NCI-H2196 (cell line): ENCODE results near the gene PLA2G4B.

Experiments used
- DNase-seq: peaks from one replicate; lab custom pipeline; 2025; ENCODE audit not compliant: unreplicated experiment; lab: John Stamatoyannopoulos, UW

Gene PLA2G4B

DNA sequence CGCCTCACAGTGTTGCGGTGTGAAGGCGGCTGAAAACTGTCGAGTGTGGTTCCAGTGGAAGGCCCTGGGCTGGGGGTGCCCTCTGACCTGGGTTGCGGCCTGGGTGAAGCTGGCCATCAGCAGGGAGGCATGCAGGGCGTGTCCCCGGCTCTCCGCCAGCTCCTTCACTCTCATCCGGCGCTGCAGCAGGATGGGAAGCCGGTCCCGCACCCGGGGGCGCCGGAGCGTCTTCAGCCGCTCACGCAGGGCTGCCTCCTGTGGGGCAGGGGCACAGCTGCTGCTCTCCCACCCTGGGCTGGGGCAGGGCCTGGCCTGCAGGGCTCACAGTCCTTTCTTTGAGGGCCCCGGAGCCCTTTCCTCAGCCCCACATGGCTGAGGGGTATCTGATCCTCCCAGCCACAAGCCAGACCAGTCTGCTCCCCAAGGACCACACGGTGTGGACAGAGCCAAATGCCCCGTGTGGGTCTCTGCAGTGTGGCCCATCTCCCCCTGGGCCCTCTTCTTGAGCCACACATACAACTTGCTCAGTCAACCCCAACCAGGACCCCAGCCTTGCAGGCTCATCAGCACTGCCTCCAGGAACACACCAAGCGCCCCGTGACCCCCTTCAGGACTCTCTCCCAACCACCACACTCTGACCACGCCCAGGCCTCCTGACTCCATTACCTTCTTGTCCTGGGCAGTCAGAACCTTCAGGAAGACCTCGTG is 28.4 kb downstream of the PLA2G4B start:
- DNase-seq, result no peak

GRCh38 chr15:41868321-41868720 is 29.7 kb downstream of the PLA2G4B start:
- no peak for DNase-seq

- DNase-seq, result no peak
Measured at GRCh38 chr15:41869770-41870688, 31.4 kb downstream of the PLA2G4B start.

GRCh38 chr15:41870689-41871081 is 32.0 kb downstream of the PLA2G4B start:
- DNase-seq, result no peak

- DNase-seq, result no peak
Measured at GRCh38 chr15:41871175-41871905, 32.7 kb downstream of the PLA2G4B start.

GRCh38 chr15:41872166-41872747 is 33.6 kb downstream of the PLA2G4B start:
- DNase-seq, result no peak

- DNase-seq, result peak; percentile 65
Measured at GRCh38 chr15:41873711-41874110, 35.1 kb downstream of the PLA2G4B start.

DNA sequence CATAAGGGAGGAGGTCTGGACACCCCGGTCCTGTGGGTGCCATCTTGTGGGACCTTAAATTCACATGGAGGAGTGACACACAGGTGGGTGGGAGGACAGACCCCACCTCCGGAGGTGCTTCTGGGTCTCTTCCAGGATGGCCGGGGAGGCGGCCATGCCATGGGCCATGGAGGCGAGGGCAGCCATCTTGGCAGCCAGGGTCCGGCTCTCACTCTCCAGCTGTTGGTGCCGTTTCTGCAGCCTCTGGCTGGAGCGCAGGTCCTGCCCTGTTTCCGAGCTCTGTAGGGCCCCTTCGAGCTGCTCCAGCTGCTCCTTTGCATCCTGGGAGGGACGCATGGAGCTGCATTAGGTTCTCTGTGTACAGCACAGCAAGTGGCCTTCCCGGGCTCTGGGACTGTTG is 36.1 kb downstream of the PLA2G4B start:
- DNase-seq, result no peak

GRCh38 chr15:41876007-41876406 is 37.4 kb downstream of the PLA2G4B start:
- DNase-seq, result peak; percentile 3

DNA sequence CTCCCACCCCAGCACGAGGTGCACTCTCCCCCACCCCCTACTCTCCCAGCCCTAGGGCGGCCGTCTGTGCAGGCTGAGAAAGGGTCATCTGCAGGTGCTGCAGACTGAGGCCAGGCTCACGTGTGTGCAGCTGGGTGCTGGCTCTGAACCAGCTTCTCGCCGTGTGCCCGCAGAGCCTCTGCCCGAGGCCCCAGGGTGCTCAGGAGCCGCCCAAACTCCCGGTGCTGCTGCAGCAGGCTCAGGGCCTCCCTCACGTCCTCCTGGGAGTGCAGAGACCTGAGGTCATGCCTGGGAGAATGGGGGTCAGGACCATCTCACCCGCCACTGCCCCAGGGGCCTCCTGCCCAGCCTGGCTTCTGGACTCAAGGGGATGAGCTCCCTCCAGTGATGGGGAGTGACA is 38.0 kb downstream of the PLA2G4B start:
- DNase-seq, result peak; percentile 55

GRCh38 chr15:41877631-41878354 is 39.1 kb downstream of the PLA2G4B start:
- DNase-seq, result peak; percentile 14

DNA sequence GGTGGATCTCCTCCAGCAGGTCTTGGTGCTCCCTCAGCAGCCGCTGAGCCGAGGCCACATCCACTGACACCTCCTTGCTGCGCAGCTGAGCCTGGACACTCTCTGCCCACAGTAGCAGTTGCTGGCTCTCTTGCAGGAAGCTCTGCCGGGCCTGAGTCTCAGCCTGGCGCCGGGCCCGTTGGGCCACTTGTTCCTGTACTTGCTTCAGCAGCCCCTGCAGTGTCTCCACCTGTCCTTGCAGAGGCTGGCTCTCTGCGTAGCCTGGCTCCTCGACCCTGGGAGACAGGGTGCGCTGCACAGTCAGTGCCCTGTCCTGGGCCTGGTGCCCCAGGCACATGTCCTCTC is 39.7 kb downstream of the PLA2G4B start:
- DNase-seq, result peak; percentile 28

DNA sequence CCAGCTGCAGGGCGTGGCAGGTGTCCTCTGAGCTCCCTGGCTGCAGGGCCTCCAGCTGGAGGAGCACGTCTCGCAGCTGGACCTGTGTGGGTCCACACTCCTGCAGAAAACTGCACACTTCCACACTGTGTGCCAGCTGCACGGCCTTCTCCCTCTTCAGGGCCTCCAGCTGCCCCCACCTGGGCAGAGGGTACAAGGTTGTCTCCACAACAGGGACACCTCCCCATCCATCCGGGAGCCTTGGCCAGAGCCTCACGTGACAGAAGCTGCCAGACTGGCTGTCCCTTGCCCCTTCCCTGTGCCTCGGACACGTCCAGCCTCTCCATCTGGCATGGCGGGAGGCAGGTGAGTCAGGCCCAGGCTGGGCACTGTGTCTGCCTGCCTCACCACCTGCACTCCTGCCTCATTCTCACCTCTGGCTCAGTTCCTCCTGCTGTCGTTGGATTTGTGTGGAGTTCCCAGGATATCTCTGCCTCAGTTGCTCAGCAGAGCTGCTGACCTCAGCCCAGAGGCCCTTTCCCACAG is 40.7 kb downstream of the PLA2G4B start:
- DNase-seq, result no peak

GRCh38 chr15:41880156-41880877 is 41.7 kb downstream of the PLA2G4B start:
- no peak for DNase-seq

- DNase-seq, result no peak
Measured at GRCh38 chr15:41881086-41881485, 42.4 kb downstream of the PLA2G4B start.

- no peak for DNase-seq
Measured at GRCh38 chr15:41881550-41881919, 42.9 kb downstream of the PLA2G4B start.

- DNase-seq, result no peak
Measured at GRCh38 chr15:41881920-41882688, 43.5 kb downstream of the PLA2G4B start.

GRCh38 chr15:41882689-41883483 is 44.2 kb downstream of the PLA2G4B start:
- no peak for DNase-seq
